Measurements from ENCODE around the gene SCLT1.
A peak's percentile ranks its signal among the peaks of the same experiment; 100 is the strongest.
"Not testable (repeated sequence)": the region's sequence is repeated elsewhere in the genome, so short reads cannot be mapped to it uniquely, and the experiment has no call there.

SCLT1 gene

DNA sequence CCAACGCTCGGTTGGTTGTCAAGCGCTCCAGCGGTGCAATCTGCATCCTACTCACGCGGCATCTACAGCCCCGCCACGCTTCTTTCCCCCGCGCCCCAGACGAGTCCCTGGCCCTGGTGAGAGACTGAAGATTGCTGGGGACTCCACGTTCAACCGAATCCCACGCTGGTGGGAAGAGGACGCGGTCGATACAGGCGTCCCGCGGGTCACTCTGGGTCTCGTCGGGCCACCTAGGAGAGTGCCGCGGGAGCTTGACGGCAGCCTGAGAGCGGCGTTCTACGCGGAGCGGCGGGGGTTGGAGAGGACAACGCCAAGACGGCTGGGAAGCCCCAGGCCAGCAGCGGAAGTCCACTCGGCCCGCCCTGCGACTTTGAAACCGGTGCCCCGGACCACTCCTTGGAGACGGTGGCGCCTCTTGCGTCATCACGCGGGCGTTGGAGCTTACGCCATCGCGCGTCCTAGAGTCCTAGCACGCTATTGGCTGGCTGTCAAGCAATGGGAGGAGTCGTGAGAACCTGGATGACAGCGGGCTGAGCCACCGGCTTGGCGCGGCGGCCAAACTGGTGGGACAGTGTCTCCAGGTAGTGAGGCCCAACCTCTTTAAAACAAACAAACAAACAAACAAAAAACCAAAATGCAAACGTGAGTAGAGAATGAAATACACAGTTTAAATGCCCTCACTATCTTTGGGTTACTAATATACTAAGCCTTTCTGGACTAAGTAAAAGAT lies at the start of gene SCLT1:
SCLT1 (minus strand) TSS at position 349 of the 730 bp plus-strand sequence. CDS start 436 bp downstream, outside the sequence.
- peak; percentile 93 for DNase-seq (ENCODE audit: low spot score)

DNA sequence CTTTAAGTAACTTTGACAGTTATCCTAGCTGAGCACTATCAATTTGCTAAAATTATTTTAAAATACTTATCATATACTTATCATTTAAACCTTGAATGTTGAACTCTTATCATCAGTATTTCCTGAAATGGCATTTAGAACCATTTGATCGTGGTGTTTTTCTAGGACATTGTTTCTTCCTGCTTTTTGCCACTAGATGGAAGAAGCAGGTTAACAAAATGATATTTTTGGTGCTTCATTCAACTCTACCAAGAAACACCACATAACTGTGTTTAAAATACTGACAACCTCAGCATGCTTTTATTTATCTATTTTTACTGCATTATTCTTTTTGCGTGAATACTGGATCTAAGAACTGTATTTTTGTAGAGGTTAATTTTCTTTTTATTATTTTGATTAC lies 47.2 kb upstream of the SCLT1 start:
- no peak for DNase-seq (ENCODE audit: low spot score)

DNA sequence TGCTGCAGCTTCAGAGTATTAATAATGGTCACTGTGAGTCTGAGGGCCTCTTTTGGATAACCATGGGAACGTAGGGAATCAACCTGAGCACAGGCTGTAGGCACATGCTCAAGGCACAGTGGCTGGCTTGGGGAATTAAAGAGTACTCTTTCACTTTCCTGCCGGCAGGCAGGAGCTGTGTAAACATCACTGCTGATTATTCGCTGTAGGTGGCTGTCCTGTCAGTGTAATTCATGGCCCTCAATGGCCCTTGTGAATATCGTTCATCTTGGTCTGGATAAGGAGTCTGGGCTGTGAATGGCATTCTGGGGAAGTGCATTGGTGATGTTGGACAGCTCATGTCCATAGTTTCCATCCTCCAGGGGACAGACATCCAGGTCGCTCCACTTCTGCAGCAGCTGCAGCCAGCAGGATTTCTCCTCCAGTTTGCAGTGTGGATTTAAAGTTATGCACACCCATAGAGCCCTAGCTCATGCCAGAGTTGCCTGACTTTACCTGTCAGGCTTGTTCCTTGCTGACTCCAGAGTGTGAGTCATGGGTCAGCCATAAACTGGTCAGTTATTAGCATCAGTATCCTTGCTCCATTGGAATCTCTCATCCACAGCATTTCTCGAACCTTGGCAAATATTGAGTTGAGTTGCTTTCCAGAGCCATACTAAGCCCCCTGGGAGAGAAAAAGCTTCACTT lies 45.6 kb upstream of the SCLT1 start:
- no peak for DNase-seq (ENCODE audit: low spot score)

GRCh38 chr4:129136433-129136832 lies 43.1 kb upstream of the SCLT1 start:
- no peak for DNase-seq (ENCODE audit: low spot score)

DNA sequence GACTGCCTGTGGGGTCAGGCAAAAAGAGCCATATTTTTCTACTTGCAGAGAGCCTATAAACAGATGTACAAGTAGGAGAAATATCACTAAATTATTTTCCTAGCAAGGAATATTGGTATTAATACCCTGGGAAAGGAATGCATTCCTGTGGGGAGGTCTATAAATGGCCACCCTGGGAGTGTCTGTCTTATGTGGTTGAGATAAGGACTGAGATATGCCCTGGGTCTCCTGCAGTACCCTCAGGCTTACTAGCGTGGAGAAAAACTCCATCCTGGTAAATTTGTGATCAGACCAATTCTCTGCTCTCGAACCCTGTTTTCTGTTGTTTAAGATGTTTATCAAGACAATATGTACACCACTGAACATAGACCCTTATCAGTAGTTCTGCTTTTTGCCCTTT lies 38.0 kb upstream of the SCLT1 start:
- DNase-seq (ENCODE audit: low spot score): no peak

GRCh38 chr4:129129143-129129542 lies 35.8 kb upstream of the SCLT1 start:
- no peak for DNase-seq (ENCODE audit: low spot score)

DNA sequence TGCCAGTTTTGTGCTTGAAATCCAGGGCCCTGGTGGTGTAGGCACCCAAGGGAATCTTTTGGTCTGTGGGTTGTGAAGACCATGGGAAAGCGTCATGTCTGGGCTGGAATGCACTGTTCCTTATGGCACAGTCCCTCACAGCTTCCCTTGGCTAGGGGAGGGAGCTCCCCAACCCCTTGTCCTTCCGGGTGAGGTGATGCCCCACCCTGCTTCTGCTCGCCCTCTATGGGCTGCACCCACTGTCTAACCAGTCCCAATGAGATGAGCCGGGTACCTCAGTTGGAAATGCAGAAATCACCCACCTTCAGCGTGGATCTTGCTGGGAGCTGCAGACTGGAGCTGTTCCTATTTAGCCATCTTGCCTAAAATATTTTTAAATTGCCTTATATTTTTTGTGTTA lies 33.3 kb upstream of the SCLT1 start:
- DNase-seq (ENCODE audit: low spot score): not testable (repeated sequence)

- no peak for DNase-seq (ENCODE audit: low spot score)
Observed at GRCh38 chr4:129117705-129118104, 24.4 kb upstream of the SCLT1 start.

DNA sequence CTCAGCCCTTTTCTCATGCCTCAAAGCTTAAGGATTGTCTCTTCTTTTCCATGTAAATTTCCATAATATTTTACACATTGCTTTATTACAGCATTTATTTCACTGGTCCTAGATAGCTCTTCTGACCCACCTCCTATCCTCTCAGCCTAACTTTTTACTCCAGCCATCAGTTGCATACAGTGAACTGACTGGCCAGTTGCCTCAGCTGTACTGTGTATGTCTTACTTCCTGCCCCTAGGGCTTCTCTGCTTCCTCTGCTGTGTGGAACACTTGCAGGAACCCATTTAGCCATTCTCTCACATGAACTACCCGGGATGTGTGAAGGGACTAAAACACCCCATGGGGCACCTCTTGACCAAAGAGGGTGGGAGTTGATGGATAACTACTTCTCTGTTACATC lies 20.6 kb upstream of the SCLT1 start:
- no peak for DNase-seq (ENCODE audit: low spot score)

GRCh38 chr4:129113434-129113833 lies 20.1 kb upstream of the SCLT1 start:
- DNase-seq (ENCODE audit: low spot score): no peak

DNA sequence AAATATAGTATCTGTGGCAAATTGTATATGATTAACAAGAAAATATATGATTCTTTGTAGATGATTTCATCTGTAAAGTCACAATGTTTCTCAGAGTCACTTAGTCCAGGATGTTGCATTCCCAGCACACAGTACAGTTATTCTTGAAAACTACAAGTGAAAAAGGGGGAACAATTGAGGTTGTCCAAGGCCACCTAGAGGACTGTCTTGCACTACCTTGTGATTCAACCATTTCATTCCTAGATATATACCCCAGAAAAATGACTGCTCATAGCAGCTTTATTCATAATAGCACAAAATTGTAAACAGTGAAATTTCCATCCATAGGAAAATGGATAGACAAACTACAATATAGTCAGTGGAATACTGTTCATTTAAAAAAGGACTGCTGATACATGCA lies 18.6 kb upstream of the SCLT1 start:
- no peak for DNase-seq (ENCODE audit: low spot score)

- DNase-seq (ENCODE audit: low spot score): no peak
Observed at GRCh38 chr4:129110931-129111330, 17.6 kb upstream of the SCLT1 start.

GRCh38 chr4:129109965-129110824 lies 16.9 kb upstream of the SCLT1 start:
- no peak for DNase-seq (ENCODE audit: low spot score)

DNA sequence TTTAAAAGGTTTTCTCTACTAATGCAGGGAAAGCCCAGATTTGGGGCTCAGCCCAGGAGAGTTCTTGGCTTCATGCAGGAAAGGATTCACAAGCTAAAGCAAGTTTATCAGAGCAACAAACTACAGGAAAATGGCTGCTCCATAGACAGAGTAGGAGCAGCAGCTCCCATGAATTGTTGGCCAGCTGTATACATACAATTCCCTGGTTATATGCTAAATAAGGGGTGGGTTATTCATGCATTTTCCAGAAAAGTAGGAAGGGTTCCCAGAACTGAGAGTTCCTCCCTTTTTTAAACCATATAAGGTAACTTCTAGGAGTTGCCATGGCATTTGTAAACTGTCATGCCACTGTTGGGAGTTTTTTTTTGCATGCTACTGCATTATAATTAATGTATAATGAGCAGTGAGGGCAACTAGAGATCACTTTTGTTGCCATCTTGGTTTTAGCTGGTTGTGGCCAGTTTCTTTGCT lies 5.2 kb upstream of the SCLT1 start:
- no peak for DNase-seq (ENCODE audit: low spot score)

- peak; percentile 79 for DNase-seq (ENCODE audit: low spot score)
Observed at GRCh38 chr4:129095811-129096454, 2.6 kb upstream of the SCLT1 start, which contains the start of gene C4orf33. C4orf33 (plus strand) TSS chr4:129096152; CDS start chr4:129102611, 6,459 bp downstream.

DNA sequence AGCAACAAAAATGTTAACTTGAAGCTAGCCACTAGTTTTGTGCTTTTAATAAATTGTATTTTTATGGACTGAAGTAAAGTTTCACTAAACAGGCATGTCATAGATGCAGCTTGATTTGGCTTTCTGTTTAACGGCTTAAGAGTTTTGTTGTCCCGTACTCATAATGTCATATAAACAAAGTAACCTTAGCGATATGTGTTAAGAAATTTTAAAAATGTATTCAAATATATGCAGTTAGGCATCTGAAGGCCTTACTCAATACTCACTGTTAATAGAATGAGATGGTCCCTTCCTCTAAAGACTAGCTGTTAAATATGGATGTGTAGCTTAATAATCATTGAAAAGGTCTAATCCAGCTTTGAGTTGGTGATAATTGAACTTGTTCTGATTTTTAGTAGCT lies 1.0 kb upstream of the SCLT1 start:
- no peak for DNase-seq (ENCODE audit: low spot score)

DNA sequence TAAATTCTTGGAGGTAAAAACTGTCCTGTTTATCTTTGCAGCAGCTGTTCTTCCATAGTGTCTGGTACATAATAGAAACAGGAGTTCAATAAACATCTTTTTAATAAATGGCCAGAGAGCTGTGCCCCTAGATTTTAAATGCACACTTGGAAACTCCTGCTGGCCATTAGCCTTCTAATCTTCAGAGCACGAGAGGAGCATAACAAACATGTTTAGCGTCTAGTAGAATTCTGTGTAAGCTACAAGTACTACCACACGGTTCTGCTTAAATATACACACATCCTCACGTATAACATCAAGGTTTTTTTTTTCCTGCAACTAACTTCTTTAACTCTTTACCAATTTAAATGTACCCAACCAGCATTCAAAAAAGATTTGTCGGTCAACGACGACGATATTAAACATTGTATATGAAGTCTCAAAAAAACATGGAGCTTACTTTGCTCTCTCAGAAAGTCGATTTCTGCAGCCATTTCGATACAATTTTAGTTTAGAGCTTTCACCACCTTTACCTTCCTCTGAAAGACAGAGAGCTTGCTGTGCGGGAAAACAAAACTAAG lies 628 bp downstream of the SCLT1 start:
- no peak for DNase-seq (ENCODE audit: low spot score)

DNA sequence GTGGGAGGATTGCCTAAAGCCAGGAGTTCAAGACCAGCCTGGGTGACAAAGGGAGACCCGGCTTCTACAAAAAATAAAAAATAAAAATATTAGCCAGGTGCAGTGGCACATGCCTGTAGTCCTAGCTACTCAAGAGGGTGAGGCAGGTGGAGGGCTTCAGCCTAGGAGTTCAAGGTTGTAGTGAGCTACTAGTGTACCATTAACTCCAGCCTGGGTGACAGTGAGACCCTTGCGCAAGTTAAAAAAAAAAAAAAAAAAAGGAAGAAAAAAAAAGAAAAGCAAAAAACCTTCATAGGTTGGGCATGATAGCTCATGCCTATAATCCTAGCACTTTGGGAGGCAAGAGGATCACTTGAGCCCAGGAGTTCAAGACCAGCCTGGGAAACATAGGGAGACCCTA lies 5.8 kb downstream of the SCLT1 start:
- no peak for DNase-seq (ENCODE audit: low spot score)

GRCh38 chr4:129085472-129085871 lies 7.9 kb downstream of the SCLT1 start:
- DNase-seq (ENCODE audit: low spot score): no peak

DNA sequence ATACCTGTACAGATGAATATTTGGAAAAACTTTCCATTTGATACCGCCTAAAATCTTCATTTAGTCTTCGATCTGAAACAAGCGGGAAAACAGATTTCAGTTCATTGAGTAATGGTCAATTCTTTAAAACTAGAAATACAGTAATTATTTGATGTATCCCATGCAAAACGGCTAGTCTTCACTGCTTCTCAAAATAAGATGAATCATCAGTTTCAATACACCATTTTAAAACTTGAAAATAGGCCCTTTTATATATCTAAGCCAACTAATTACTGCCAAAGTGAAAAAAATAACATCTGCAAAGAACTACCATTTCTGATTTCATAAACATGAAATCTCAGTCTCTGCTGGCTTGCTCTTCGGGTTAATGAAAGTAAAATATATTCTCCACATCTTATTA lies 11.0 kb downstream of the SCLT1 start:
- DNase-seq (ENCODE audit: low spot score): no peak

GRCh38 chr4:129080129-129080528 lies 13.2 kb downstream of the SCLT1 start:
- DNase-seq (ENCODE audit: low spot score): no peak

GRCh38 chr4:129077326-129077725 lies 16.0 kb downstream of the SCLT1 start:
- no peak for DNase-seq (ENCODE audit: low spot score)

Data from CD4-positive, alpha-beta T cell treated with Interleukin-6 at 100 ng/mL for 8 hours (primary cell).